Activated naive CD4-positive, alpha-beta T cell treated with anti-CD3 and anti-CD28 coated beads for 36 hours (primary cell): Measurements from ENCODE around the gene AMY2B. TPM values are rescaled to one million over a fixed set of nuclear protein-coding genes. Genes with fewer than 3 reads are reported as not detected.
"Not testable (repeated sequence)": the region's sequence is repeated elsewhere in the genome, so short reads cannot be mapped to it uniquely, and the experiment has no call there.

Experiments used
- CTCF ChIA-PET: fragments of 350-600 bp; sonication (Branson Sonifier 250); formaldehyde crosslinking; loops from one replicate; lab custom pipeline; 2021; ENCODE audit warnings: antibody characterized with exemption; lab: Charles Lee
- DNase-seq: peaks from one replicate; pipeline ENCODE4 v3.0.0-alpha.2; 2020
- H3K27ac Mint-ChIP-seq: one replicate; pipeline ENCODE4 v1.8.0; 2021; ENCODE audit warnings: mild to moderate bottlenecking, mixed read lengths
- H3K27me3 Mint-ChIP-seq: one replicate; pipeline ENCODE4 v1.8.0; 2021; ENCODE audit warnings: low read depth, mixed read lengths
- H3K36me3 Mint-ChIP-seq: one replicate; pipeline ENCODE4 v1.8.0; 2021; ENCODE audit warnings: low read depth, mixed read lengths
- H3K4me1 Mint-ChIP-seq: one replicate; pipeline ENCODE4 v1.8.0; 2021; ENCODE audit warnings: low read depth, mixed read lengths
- H3K4me3 Mint-ChIP-seq: one replicate; pipeline ENCODE4 v1.8.0; 2021; ENCODE audit warnings: mild to moderate bottlenecking, moderate library complexity, mixed read lengths
- H3K9me3 Mint-ChIP-seq: one replicate; pipeline ENCODE4 v1.8.0; 2021; ENCODE audit warnings: mixed read lengths
- intact Hi-C: fragments of 100-400 bp; cut with micrococcal nuclease; formaldehyde crosslinking; loops from one replicate; pipeline ENCODE4 v1.15.1; 2023
- total RNA-seq, 2 experiments: library from RNA; stranded (reverse); gene quantifications; one replicate each; pipeline ENCODE4 v1.2.3, GENCODE V29; 2021

Gene AMY2B
- total RNA-seq, result 1 to 10 TPM; 2.9 to 4.1 TPM

DNA sequence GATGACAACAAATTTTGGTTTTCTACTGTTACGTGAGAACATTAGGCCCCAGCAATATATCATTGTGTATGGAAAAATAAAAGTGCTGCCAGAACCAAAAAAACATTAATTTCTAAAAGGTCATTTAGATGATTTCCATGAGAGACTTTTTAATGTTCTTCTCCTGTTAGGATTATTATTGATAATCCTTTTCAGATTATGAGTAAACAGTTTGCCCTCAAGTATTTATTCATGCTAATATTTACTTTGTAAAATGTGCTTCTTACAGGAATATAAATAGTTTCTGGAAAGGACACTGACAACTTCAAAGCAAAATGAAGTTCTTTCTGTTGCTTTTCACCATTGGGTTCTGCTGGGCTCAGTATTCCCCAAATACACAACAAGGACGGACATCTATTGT lies at the start of gene AMY2B:
AMY2B (plus strand) TSS at position 301 of the 400 bp plus-strand sequence; CDS start at position 315, 14 bp downstream.
- H3K9me3 Mint-ChIP-seq, H3K4me1 Mint-ChIP-seq, DNase-seq, intact Hi-C loops, H3K27me3 Mint-ChIP-seq, H3K36me3 Mint-ChIP-seq, CTCF ChIA-PET, H3K4me3 Mint-ChIP-seq, H3K27ac Mint-ChIP-seq: not testable (repeated sequence)

GRCh38 chr1:103523346-103523745 lies 48.0 kb upstream of the AMY2B start:
- no peaks in the 10 kb centered on the region for H3K27me3 Mint-ChIP-seq
- H3K27ac Mint-ChIP-seq, result no peak overlapping the region
- CTCF ChIA-PET, result interaction anchor here (1.0 kb wide), 1 partner anchor 9 kb away, joined by 3 read pairs; no protein-coding TSS in a partner anchor

GRCh38 chr1:103525114-103525606 lies 46.2 kb upstream of the AMY2B start:
- CTCF ChIA-PET, result no interaction called here

More at GRCh38 chr1:103523346-103523745, 48.0 kb upstream of the AMY2B start:
- intact Hi-C loops, result no loop called here
- H3K4me1 Mint-ChIP-seq, result peaks cover 27% of the 10 kb centered on the region
- DNase-seq, result no peak
- no peaks in the 10 kb centered on the region for H3K9me3 Mint-ChIP-seq
- H3K4me3 Mint-ChIP-seq, result no peak overlapping the region
- peaks cover 4% of the 10 kb centered on the region for H3K36me3 Mint-ChIP-seq

GRCh38 chr1:103525607-103526507 lies 45.5 kb upstream of the AMY2B start, which contains the start of gene RNPC3:
RNPC3 (plus strand) TSS chr1:103525699; CDS start chr1:103526071, 372 bp downstream.
- DNase-seq, result peak; percentile 88
- peak within 1 kb of the TSS; percentile 99 for H3K27ac Mint-ChIP-seq
- H3K4me3 Mint-ChIP-seq, result peak within 1 kb of the TSS; percentile 96
- peaks cover 21% of the 10 kb centered on the region for H3K36me3 Mint-ChIP-seq
- H3K9me3 Mint-ChIP-seq, result no peaks in the 10 kb centered on the region
- H3K4me1 Mint-ChIP-seq, result peaks cover 51% of the 10 kb centered on the region
- intact Hi-C loops, result loop anchor here (1.0 kb wide), 1 partner anchor 9 kb away; no protein-coding TSS in a partner anchor
- CTCF ChIA-PET, result interaction anchor here (0.6 to 2.3 kb wide), 3 partner anchors 9 to 1940 kb away, joined by 3 to 11 read pairs (median 5); no protein-coding TSS in a partner anchor
- H3K27me3 Mint-ChIP-seq, result no peaks in the 10 kb centered on the region

More at GRCh38 chr1:103525114-103525606, 46.2 kb upstream of the AMY2B start:
- DNase-seq, result peak; percentile 4
- intact Hi-C loops, result loop anchor here (1.0 kb wide), 1 partner anchor 8 kb away; no protein-coding TSS in a partner anchor
- Mint-ChIP-seq H3K4me3 (peak overlapping the region; percentile 79), H3K27ac (peak overlapping the region; percentile 68), H3K9me3 (no peaks in the 10 kb centered on the region), H3K4me1 (peaks cover 44% of the 10 kb centered on the region), H3K36me3 (peaks cover 14% of the 10 kb centered on the region), H3K27me3 (no peaks in the 10 kb centered on the region)

- intact Hi-C loops, result no loop called here
- CTCF ChIA-PET, result interaction anchor here (2.3 kb wide), 1 partner anchor 13 kb away, joined by 11 read pairs; no protein-coding TSS in a partner anchor
- Mint-ChIP-seq H3K4me1 (peaks cover 66% of the 10 kb centered on the region), H3K27ac (peak overlapping the region; percentile 54), H3K27me3 (no peaks in the 10 kb centered on the region), H3K4me3 (peak overlapping the region; percentile 67), H3K9me3 (no peaks in the 10 kb centered on the region), H3K36me3 (peaks cover 35% of the 10 kb centered on the region)
- DNase-seq, result no peak
Observed at GRCh38 chr1:103527331-103527730, 44.1 kb upstream of the AMY2B start.

GRCh38 chr1:103529746-103530145 lies 41.6 kb upstream of the AMY2B start:
- H3K4me3 Mint-ChIP-seq, result no peak overlapping the region
- CTCF ChIA-PET, result interaction anchor here (0.7 kb wide), 1 partner anchor 69 kb away, joined by 3 read pairs; no protein-coding TSS in a partner anchor

DNA sequence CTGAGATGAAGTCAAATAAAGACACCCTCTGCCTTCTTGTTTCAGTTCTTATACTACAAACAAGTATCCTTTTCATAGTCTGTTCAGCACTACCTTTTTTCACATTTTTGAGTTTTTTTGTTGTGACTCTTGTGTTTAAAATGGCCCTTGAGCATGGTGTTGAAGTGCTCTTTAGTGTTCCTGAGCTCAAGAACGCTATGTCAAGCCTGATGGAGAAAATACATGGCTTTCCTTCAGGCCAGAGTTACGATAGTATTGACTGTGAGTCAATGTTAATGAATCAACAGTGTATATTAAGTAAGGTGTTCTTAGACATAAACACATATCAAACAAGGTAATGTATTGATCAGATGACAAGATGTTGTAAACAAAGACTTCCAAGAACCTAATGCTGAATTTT lies 33.2 kb upstream of the AMY2B start:
- Mint-ChIP-seq H3K27me3 (no peaks in the 10 kb centered on the region), H3K36me3 (peaks cover 36% of the 10 kb centered on the region)
- CTCF ChIA-PET, result no interaction called here

More at GRCh38 chr1:103529746-103530145, 41.6 kb upstream of the AMY2B start:
- no peaks in the 10 kb centered on the region for H3K9me3 Mint-ChIP-seq
- no peaks in the 10 kb centered on the region for H3K27me3 Mint-ChIP-seq
- DNase-seq, result peak; percentile 73
- H3K36me3 Mint-ChIP-seq, result peaks cover 47% of the 10 kb centered on the region
- no peak overlapping the region for H3K27ac Mint-ChIP-seq
- intact Hi-C loops, result no loop called here
- peaks cover 77% of the 10 kb centered on the region for H3K4me1 Mint-ChIP-seq

GRCh38 chr1:103541431-103541830 lies 30.0 kb upstream of the AMY2B start:
- Mint-ChIP-seq H3K4me3 (no peak overlapping the region), H3K4me1 (no peaks in the 10 kb centered on the region), H3K27ac (no peak overlapping the region), H3K9me3 (no peaks in the 10 kb centered on the region), H3K27me3 (no peaks in the 10 kb centered on the region), H3K36me3 (peaks cover 38% of the 10 kb centered on the region)
- DNase-seq, result no peak
- CTCF ChIA-PET, result no interaction called here
- intact Hi-C loops, result no loop called here

More for the DNA sequence above, 33.2 kb upstream of the AMY2B start:
- H3K27ac Mint-ChIP-seq, result no peak overlapping the region
- H3K4me1 Mint-ChIP-seq, result peaks cover 7% of the 10 kb centered on the region
- H3K9me3 Mint-ChIP-seq, result no peaks in the 10 kb centered on the region
- intact Hi-C loops, result no loop called here
- DNase-seq, result no peak
- H3K4me3 Mint-ChIP-seq, result no peak overlapping the region

GRCh38 chr1:103546496-103546895 lies 24.9 kb upstream of the AMY2B start:
- no peak overlapping the region for H3K27ac Mint-ChIP-seq
- H3K9me3 Mint-ChIP-seq, result no peaks in the 10 kb centered on the region
- H3K36me3 Mint-ChIP-seq, result peaks cover 41% of the 10 kb centered on the region
- no peaks in the 10 kb centered on the region for H3K4me1 Mint-ChIP-seq
- intact Hi-C loops, result no loop called here
- no peak overlapping the region for H3K4me3 Mint-ChIP-seq
- DNase-seq, result no peak
- CTCF ChIA-PET, result no interaction called here
- H3K27me3 Mint-ChIP-seq, result no peaks in the 10 kb centered on the region

GRCh38 chr1:103547840-103548239 lies 23.5 kb upstream of the AMY2B start:
- H3K4me3 Mint-ChIP-seq, result no peak overlapping the region
- no peaks in the 10 kb centered on the region for H3K4me1 Mint-ChIP-seq
- no peak for DNase-seq
- H3K9me3 Mint-ChIP-seq, result no peaks in the 10 kb centered on the region
- H3K36me3 Mint-ChIP-seq, result peaks cover 39% of the 10 kb centered on the region
- no peaks in the 10 kb centered on the region for H3K27me3 Mint-ChIP-seq
- H3K27ac Mint-ChIP-seq, result no peak overlapping the region
- intact Hi-C loops, result no loop called here
- CTCF ChIA-PET, result no interaction called here

DNA sequence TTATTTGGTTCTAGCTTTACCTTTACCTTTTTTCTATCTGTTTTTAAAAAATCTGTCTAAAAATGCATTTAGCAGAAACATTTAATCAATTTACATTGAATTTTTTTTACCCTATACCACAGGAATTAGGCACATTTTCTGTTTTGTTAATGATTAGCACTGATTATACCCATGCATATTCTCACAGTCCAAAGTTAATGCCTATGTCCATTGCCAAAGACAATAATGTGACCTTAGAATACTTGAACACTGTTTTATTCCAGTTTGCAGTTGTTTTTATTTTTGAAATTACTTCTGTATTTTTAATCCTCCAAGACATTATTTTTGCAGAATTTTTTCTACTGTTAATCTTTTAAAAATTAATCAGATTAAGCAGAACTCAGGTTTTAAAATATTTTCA lies 11.0 kb upstream of the AMY2B start:
- CTCF ChIA-PET, result no interaction called here
- intact Hi-C loops, result no loop called here

DNA sequence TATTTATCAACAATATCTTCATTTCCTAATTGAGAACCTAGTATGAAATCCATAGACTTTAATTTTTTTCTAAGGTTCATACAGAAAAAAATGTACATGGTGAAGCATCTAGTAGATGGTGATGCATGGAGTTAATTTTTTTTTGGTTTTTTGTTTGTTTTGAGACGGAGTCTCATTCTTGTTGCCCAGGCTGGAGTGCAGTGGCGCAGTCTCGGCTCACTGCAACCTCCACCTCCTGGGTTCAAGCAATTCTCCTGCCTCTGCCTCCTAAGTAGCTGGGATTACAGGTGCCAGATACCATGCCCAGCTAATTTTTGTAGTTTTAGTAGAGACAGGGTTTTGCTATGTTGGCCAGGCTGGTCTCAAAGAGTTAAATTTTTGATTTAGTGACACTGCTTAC lies 10.3 kb upstream of the AMY2B start:
- H3K36me3 Mint-ChIP-seq, H3K4me1 Mint-ChIP-seq, DNase-seq: not testable (repeated sequence)

More for the DNA sequence above, 11.0 kb upstream of the AMY2B start:
- H3K36me3 Mint-ChIP-seq, result peaks cover 15% of the 10 kb centered on the region
- no peaks in the 10 kb centered on the region for H3K9me3 Mint-ChIP-seq
- no peak for DNase-seq
- H3K4me3 Mint-ChIP-seq, result no peak overlapping the region
- no peaks in the 10 kb centered on the region for H3K27me3 Mint-ChIP-seq
- H3K4me1 Mint-ChIP-seq, result peaks cover 7% of the 10 kb centered on the region
- no peak overlapping the region for H3K27ac Mint-ChIP-seq

More for the DNA sequence above, 10.3 kb upstream of the AMY2B start:
- CTCF ChIA-PET, H3K27me3 Mint-ChIP-seq, H3K4me3 Mint-ChIP-seq, intact Hi-C loops, H3K27ac Mint-ChIP-seq, H3K9me3 Mint-ChIP-seq: not testable (repeated sequence)
